ENCODE measurements around the gene DRG2.

DNA sequence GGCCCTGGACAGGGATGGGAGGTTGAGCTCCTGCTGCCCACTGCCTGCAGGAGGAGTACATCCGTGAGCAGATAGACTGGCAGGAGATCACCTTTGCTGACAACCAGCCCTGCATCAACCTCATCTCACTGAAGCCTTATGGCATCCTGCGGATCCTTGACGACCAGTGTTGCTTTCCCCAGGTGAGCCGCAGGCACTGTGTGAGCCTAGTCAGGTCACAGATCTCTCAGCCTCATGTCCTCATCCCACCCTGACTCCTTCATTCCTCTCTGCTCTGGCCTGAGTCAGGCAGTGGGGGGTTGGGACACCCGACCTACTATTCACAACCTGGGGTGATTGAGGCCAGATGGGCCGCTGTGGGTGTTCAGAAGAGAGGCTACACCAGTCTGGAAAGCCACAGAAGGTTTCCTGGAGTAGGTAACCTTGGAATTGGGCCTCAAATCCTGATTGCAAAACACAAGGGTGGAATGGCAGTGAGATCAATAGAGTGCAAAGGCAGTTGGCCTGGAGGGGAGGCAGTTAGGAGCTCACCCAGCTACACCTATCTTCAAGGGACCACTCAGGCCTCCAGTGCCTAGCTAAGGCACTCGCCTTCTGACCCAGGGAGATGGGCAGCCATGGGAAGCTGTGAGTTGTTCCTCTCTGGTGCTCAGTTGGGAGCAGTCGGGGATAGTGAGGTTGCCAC is 50.5 kb downstream of the DRG2 start:
- TF ChIP-seq, protein P1, sequence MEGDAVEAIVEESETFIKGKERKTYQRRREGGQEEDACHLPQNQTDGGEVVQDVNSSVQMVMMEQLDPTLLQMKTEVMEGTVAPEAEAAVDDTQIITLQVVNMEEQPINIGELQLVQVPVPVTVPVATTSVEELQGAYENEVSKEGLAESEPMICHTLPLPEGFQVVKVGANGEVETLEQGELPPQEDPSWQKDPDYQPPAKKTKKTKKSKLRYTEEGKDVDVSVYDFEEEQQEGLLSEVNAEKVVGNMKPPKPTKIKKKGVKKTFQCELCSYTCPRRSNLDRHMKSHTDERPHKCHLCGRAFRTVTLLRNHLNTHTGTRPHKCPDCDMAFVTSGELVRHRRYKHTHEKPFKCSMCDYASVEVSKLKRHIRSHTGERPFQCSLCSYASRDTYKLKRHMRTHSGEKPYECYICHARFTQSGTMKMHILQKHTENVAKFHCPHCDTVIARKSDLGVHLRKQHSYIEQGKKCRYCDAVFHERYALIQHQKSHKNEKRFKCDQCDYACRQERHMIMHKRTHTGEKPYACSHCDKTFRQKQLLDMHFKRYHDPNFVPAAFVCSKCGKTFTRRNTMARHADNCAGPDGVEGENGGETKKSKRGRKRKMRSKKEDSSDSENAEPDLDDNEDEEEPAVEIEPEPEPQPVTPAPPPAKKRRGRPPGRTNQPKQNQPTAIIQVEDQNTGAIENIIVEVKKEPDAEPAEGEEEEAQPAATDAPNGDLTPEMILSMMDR (conservative IDR thresholded peaks at IDR 0.05; ENCODE audit: low read depth, low read length) = no peak
- TF ChIP-seq RCOR1 (IDR thresholded peaks at IDR 0.05; ENCODE audit: insufficient replicate concordance, low read length) (no peak), RFX5 (IDR thresholded peaks at IDR 0.05; ENCODE audit: low read depth, low read length) (no peak), CEBPB (IDR thresholded peaks at IDR 0.05; ENCODE audit: low read depth, low read length) (no peak), POLR2A (IDR thresholded peaks at IDR 0.05; ENCODE audit: low read depth, low read length) (no peak)

Measured in IMR-90 (cell line).